HEK293T (cell line): ENCODE measurements around the gene DDX11.
"Not testable (repeated sequence)": the region's sequence is repeated elsewhere in the genome, so short reads cannot be mapped to it uniquely, and the experiment has no call there.

ENCODE experiments used
- ARNT ChIP-seq: fragments of 450-650 bp; IDR thresholded peaks from 2 replicates; pipeline ENCODE4 v1.6.1; 2017; ENCODE audit warnings: mild to moderate bottlenecking
- BHLHE40 ChIP-seq: fragments of 450-650 bp; IDR thresholded peaks from 2 replicates; pipeline ENCODE4 v1.6.1; 2016; ENCODE audit warnings: mild to moderate bottlenecking, moderate library complexity, borderline replicate concordance
- ELF4 ChIP-seq: fragments of 450-650 bp; IDR thresholded peaks from 2 replicates; pipeline ENCODE4 v1.6.1; 2017; ENCODE audit warnings: antibody characterized with exemption
- FOXA1 ChIP-seq: fragments of 450-650 bp; IDR thresholded peaks from 2 replicates; pipeline ENCODE4 v1.6.1; 2016; ENCODE audit warnings: mild to moderate bottlenecking
- FOXK2 ChIP-seq: fragments of 450-650 bp; IDR thresholded peaks from 2 replicates; pipeline ENCODE4 v1.6.1; 2016; ENCODE audit warnings: mild to moderate bottlenecking
- FOXM1 ChIP-seq: fragments of 450-650 bp; IDR thresholded peaks from 2 replicates; pipeline ENCODE4 v1.6.1; 2017; ENCODE audit warnings: mild to moderate bottlenecking, borderline replicate concordance
- HDGF ChIP-seq: fragments of 450-650 bp; IDR thresholded peaks from 2 replicates; pipeline ENCODE4 v1.6.1; 2017; ENCODE audit warnings: antibody characterized with exemption, borderline replicate concordance
- L3MBTL2 ChIP-seq: fragments of 450-650 bp; conservative IDR thresholded peaks from 2 replicates; pipeline ENCODE4 v1.6.1; 2016; ENCODE audit warnings: mild to moderate bottlenecking
- NFRKB ChIP-seq: fragments of 450-650 bp; IDR thresholded peaks from 2 replicates; pipeline ENCODE4 v1.6.1; 2016; ENCODE audit warnings: mild to moderate bottlenecking, moderate library complexity
- PKNOX1 ChIP-seq: fragments of 450-650 bp; IDR thresholded peaks from 2 replicates; pipeline ENCODE4 v1.6.1; 2016
- SP1 ChIP-seq: fragments of 450-650 bp; IDR thresholded peaks from 2 replicates; pipeline ENCODE4 v1.6.1; 2017
- SUZ12 ChIP-seq: fragments of 450-650 bp; IDR thresholded peaks from 2 replicates; pipeline ENCODE4 v1.6.1; 2016; ENCODE audit warnings: mild to moderate bottlenecking
- TARDBP ChIP-seq: fragments of 450-650 bp; IDR thresholded peaks from 2 replicates; pipeline ENCODE4 v1.6.1; 2016

- not testable (repeated sequence) for TF ChIP-seq HDGF, SUZ12, BHLHE40, ELF4, TARDBP, FOXM1, SP1, L3MBTL2, ARNT, NFRKB, FOXK2, PKNOX1, FOXA1
Measured at GRCh38 chr12:31027006-31027405, 46.7 kb upstream of the DDX11 start.
